ENCODE measurements around the gene ZNF423. TPM values are rescaled to one million over a fixed set of nuclear protein-coding genes. Genes with fewer than 3 reads are reported as not detected.

The ZNF423 gene
- total RNA-seq, 2 donors from 2014 or later = not detected

DNA sequence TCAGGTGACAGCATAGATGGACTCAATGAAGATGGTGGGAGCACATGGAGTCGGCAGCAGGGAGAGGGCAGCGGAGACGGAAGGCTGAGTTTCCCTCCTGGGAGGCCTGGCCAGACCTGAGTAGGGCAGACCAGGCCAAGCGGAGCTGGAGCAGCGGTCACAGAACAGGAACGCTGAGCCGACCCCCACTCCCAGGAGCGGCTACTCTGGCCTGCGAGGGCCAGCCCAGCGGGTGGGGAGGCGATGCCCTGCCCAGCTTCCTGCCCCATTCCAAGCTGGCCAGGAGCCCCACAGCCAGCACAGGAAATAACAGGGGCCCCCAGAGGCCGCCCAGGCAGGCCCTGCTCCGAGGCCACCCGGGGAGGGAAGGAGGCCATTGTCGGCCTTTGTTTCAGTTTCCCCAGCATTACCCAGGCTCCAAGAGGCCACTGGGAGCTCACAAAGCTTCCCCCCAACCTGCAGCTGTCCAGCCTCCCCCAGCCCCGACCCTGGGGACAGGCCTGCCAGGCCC is 79.8 kb downstream of the ZNF423 start:
- ATAC-seq (replicated peaks in 1 of 2) (no peak), DNase-seq (no peak)
- Mint-ChIP-seq H3K36me3 (ENCODE audit: insufficient read depth in 2 of 2) (no peaks in the 10 kb centered on the region), H3K27me3 (ENCODE audit: low read depth) (no peaks in the 10 kb centered on the region), H3K9me3 (no peaks in the 10 kb centered on the region), H3K4me1 (ENCODE audit: low read depth) (no peaks in the 10 kb centered on the region), H3K27ac (no peak overlapping the region), H3K4me3 (no peak overlapping the region)

DNA sequence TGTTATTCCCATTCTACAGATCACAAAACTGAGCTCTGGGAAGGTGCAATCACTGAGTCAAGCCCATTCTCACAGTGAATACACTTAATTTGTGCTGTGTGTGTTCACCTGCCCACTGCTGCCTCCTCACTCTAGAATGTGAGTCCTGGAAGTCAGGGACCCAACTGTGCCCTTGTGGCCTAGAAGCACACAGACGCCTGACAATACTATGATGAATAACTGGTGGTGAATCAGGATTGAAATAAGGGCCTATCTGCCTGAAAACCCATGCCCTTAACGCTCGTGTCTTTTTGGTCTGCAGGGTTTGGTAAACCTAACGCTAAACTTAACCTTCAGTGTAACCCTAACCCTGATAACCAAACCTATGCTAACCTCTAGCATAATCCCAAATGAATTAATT is 80.3 kb downstream of the ZNF423 start:
- no peak for ATAC-seq (replicated peaks in 1 of 2)
- no peaks in the 10 kb centered on the region for H3K36me3 Mint-ChIP-seq (ENCODE audit: insufficient read depth in 2 of 2)
- no peak overlapping the region for H3K27ac Mint-ChIP-seq
- H3K27me3 Mint-ChIP-seq (ENCODE audit: low read depth) = no peaks in the 10 kb centered on the region
- no peak overlapping the region for H3K4me3 Mint-ChIP-seq
- no peaks in the 10 kb centered on the region for H3K4me1 Mint-ChIP-seq (ENCODE audit: low read depth)
- H3K9me3 Mint-ChIP-seq = no peaks in the 10 kb centered on the region
- DNase-seq = no peak

DNA sequence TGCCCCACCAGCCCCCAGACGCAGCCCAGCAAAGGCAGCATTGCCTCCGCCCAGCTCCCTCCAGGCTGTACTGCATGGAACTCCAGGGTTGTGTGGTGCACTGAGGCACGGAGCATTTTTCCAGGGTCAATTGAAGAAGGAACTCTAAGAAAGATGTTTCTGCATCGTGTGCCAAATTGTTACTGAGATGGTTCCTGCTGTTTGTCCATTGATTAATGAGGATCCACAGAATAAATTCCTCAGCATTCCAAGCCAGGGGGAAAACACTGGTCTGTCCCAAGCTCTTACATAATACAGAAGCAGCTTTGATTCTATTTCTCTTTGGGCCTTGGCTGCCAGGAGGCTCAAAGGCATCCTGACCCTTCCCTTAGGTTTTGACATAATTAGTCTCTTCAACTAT is 80.9 kb downstream of the ZNF423 start:
- ATAC-seq (replicated peaks in 1 of 2) (no peak), DNase-seq (no peak)
- Mint-ChIP-seq H3K27ac (no peak overlapping the region), H3K4me1 (ENCODE audit: low read depth) (no peaks in the 10 kb centered on the region), H3K36me3 (ENCODE audit: insufficient read depth in 2 of 2) (no peaks in the 10 kb centered on the region), H3K9me3 (no peaks in the 10 kb centered on the region), H3K4me3 (no peak overlapping the region), H3K27me3 (ENCODE audit: low read depth) (no peaks in the 10 kb centered on the region)

- H3K4me1 Mint-ChIP-seq (ENCODE audit: low read depth) = no peaks in the 10 kb centered on the region
- no peaks in the 10 kb centered on the region for H3K36me3 Mint-ChIP-seq (ENCODE audit: insufficient read depth in 2 of 2)
- H3K27me3 Mint-ChIP-seq (ENCODE audit: low read depth) = no peaks in the 10 kb centered on the region
- no peaks in the 10 kb centered on the region for H3K9me3 Mint-ChIP-seq
- no peak overlapping the region for H3K4me3 Mint-ChIP-seq
- ATAC-seq (replicated peaks in 1 of 2) (no peak), DNase-seq (no peak)
- no peak overlapping the region for H3K27ac Mint-ChIP-seq
Observed at GRCh38 chr16:49773534-49774475, 82.1 kb downstream of the ZNF423 start.

DNA sequence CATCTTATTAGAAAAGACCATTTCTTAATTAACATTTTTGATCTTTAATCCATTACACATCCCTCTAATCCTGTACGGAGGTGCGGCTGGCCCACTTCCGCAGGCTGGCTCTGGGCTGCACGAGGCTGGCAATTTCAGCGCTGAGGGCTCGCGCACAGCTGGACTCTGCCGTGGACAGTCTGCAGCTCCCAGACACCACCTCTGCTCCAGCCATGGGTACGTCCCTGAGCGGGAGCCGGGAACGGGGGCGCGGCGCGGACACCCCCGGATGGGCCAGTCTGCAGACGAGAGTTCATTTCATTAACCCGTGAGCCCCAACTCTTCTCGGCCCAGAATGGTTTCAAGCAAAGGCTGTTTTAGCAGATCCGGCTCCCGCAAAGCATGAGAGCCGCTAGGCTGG is 87.9 kb downstream of the ZNF423 start:
- ATAC-seq (replicated peaks in 1 of 2) = no peak
- H3K27me3 Mint-ChIP-seq (ENCODE audit: low read depth) = no peaks in the 10 kb centered on the region
- no peak overlapping the region for H3K27ac Mint-ChIP-seq
- DNase-seq = no peak
- no peaks in the 10 kb centered on the region for H3K4me1 Mint-ChIP-seq (ENCODE audit: low read depth)
- H3K4me3 Mint-ChIP-seq = no peak overlapping the region
- no peaks in the 10 kb centered on the region for H3K9me3 Mint-ChIP-seq
- no peaks in the 10 kb centered on the region for H3K36me3 Mint-ChIP-seq (ENCODE audit: insufficient read depth in 2 of 2)

DNA sequence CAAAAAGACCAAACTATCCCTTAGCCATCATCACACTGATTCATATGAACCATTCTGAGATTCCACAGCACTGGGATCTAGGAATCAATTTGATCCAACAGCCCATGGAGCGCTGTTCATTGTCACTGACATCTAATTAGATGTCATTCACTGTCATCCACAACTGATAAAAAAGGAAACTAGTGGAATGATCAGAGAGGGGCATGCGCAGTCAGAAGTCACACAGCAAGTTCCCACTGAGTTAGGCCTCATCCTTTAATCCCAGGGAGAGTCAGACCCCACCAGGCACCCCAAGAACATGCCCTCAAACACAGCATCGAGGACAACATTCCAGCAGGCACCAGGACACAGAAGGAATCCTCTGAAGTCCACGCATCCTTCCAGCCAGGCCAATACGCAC is 88.5 kb downstream of the ZNF423 start:
- Mint-ChIP-seq H3K27me3 (ENCODE audit: low read depth) (no peaks in the 10 kb centered on the region), H3K9me3 (no peaks in the 10 kb centered on the region), H3K4me1 (ENCODE audit: low read depth) (no peaks in the 10 kb centered on the region), H3K27ac (no peak overlapping the region), H3K4me3 (no peak overlapping the region), H3K36me3 (ENCODE audit: insufficient read depth in 2 of 2) (no peaks in the 10 kb centered on the region)
- DNase-seq (no peak), ATAC-seq (replicated peaks in 1 of 2) (no peak)

- ATAC-seq (replicated peaks in 1 of 2) (no peak), DNase-seq (no peak)
- no peaks in the 10 kb centered on the region for H3K27me3 Mint-ChIP-seq (ENCODE audit: low read depth)
- no peaks in the 10 kb centered on the region for H3K36me3 Mint-ChIP-seq (ENCODE audit: insufficient read depth in 2 of 2)
- H3K4me1 Mint-ChIP-seq (ENCODE audit: low read depth) = no peaks in the 10 kb centered on the region
- H3K9me3 Mint-ChIP-seq = no peaks in the 10 kb centered on the region
- H3K27ac Mint-ChIP-seq = no peak overlapping the region
- H3K4me3 Mint-ChIP-seq = no peak overlapping the region
Observed at GRCh38 chr16:49766225-49766624, 89.7 kb downstream of the ZNF423 start.

DNA sequence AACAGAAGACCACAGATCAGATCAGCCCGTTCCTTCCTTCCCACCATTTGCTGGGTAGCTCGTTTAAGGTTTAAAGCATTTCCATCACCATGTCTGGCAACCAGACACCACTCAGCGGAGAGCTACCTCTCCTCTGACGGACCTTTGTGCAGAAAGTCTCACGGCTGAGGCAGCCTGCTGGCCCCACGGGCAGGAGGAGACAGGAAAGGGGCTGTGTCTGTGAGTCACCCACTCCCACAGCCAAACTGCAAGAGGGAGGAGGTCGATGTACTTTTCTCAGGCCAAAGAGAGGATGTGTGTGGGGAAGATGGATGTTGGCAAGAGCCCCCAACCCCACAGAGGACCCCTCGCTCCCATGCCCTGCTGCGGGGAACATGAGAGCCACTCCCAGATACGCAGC is 92.1 kb downstream of the ZNF423 start:
- H3K27ac Mint-ChIP-seq = no peak overlapping the region
- DNase-seq (no peak), ATAC-seq (replicated peaks in 1 of 2) (no peak)
- H3K4me1 Mint-ChIP-seq (ENCODE audit: low read depth) = no peaks in the 10 kb centered on the region
- H3K9me3 Mint-ChIP-seq = no peaks in the 10 kb centered on the region
- H3K4me3 Mint-ChIP-seq = no peak overlapping the region
- H3K36me3 Mint-ChIP-seq (ENCODE audit: insufficient read depth in 2 of 2) = no peaks in the 10 kb centered on the region
- H3K27me3 Mint-ChIP-seq (ENCODE audit: low read depth) = no peaks in the 10 kb centered on the region

- peaks cover 5% of the 10 kb centered on the region for H3K4me1 Mint-ChIP-seq (ENCODE audit: low read depth)
- no peaks in the 10 kb centered on the region for H3K9me3 Mint-ChIP-seq
- no peaks in the 10 kb centered on the region for H3K36me3 Mint-ChIP-seq (ENCODE audit: insufficient read depth in 2 of 2)
- H3K27me3 Mint-ChIP-seq (ENCODE audit: low read depth) = peaks cover 14% of the 10 kb centered on the region
- no peak overlapping the region for H3K27ac Mint-ChIP-seq
- DNase-seq = no peak
- H3K4me3 Mint-ChIP-seq = no peak overlapping the region
- ATAC-seq (replicated peaks in 1 of 2) = no peak
Observed at GRCh38 chr16:49760815-49761214, 95.1 kb downstream of the ZNF423 start.

GRCh38 chr16:49757559-49758069 is 98.3 kb downstream of the ZNF423 start:
- Mint-ChIP-seq H3K27me3 (ENCODE audit: low read depth) (peaks cover 31% of the 10 kb centered on the region), H3K36me3 (ENCODE audit: insufficient read depth in 2 of 2) (no peaks in the 10 kb centered on the region), H3K9me3 (no peaks in the 10 kb centered on the region), H3K4me3 (no peak overlapping the region), H3K27ac (no peak overlapping the region), H3K4me1 (ENCODE audit: low read depth) (peaks cover 17% of the 10 kb centered on the region)
- ATAC-seq (replicated peaks in 1 of 2) (no peak), DNase-seq (no peak)

DNA sequence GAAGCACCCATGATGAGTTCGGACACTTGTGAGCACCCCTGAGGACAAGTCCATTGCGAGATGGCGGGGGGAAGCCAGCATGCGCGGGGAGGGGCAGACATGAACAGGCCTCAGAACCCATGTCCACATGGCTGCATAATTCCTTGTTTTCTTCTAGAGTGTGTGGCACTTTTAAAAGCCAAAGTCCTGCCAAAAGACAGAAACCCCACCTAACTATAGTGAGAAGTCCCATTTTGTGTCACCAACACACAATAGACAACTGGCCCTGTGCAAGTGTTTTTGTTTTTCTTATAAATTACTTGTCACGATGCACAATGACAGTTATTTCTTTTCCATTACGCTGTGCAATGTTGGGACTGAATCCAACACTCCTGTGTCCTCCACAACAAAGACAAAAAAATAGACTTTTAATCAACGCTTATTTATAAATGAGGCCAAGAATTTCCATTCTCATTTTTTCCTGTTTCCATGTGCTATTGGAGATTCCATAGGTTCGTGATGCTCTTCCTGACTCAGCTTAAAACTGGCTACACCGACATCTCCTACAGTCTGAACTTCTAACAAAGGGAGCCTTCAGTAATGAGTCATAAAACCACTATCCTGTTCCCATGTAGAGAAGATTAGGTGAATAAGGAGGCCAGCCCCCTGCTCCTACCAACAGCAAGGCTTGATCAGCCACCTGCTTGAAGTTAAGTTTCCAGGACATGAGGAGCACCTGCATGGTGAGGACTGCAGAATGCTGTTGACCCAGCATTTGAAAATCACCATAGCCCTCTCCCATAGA is 98.9 kb downstream of the ZNF423 start:
- H3K36me3 Mint-ChIP-seq (ENCODE audit: insufficient read depth in 2 of 2) = no peaks in the 10 kb centered on the region
- no peaks in the 10 kb centered on the region for H3K9me3 Mint-ChIP-seq
- H3K4me3 Mint-ChIP-seq = no peak overlapping the region
- peaks cover 17% of the 10 kb centered on the region for H3K4me1 Mint-ChIP-seq (ENCODE audit: low read depth)
- no peak for DNase-seq
- peaks cover 31% of the 10 kb centered on the region for H3K27me3 Mint-ChIP-seq (ENCODE audit: low read depth)
- ATAC-seq (replicated peaks in 1 of 2) = no peak
- H3K27ac Mint-ChIP-seq = no peak overlapping the region

DNA sequence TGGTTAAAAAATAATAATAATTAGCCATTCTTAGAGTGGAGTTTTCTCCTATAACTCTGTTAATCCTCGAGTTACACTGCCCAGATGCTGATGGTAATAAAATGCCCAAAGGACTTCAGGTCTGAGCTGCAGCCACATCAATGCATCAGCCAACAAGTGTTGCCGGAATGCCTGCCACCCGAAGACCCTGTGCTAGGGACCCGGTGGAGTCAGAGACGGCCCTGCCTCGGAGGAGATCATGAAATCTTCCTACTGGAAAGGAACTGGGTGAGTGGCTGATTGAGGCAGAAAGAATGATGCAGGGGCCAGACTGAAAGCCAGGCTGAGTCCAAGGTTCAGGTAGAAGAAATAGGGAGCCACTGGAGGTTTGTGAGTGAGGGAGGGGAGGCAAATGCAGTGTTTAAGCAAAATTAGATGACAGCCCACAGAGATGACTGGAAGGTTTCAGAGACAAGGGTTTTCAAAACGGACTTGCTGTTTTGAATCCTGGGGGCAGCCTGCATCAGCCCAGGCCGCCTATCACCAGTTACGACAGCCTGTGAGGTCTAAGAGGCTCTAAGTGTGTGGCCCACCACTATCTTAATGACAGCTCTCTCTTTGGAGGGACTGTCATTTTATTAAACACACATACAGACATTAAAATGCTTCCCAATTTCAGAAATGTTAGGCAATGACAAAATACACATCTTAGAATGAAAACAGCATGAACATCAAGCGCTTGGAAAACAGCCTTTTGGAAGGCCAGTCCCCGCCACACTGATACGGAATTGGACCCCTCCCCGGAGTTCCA is 100.0 kb downstream of the ZNF423 start:
- Mint-ChIP-seq H3K4me3 (no peak overlapping the region), H3K27me3 (ENCODE audit: low read depth) (peaks cover 31% of the 10 kb centered on the region), H3K36me3 (ENCODE audit: insufficient read depth in 2 of 2) (no peaks in the 10 kb centered on the region), H3K4me1 (ENCODE audit: low read depth) (peaks cover 17% of the 10 kb centered on the region), H3K9me3 (no peaks in the 10 kb centered on the region), H3K27ac (no peak overlapping the region)
- no peak for DNase-seq
- ATAC-seq (replicated peaks in 1 of 2) = no peak

GRCh38 chr16:49755313-49755620 is 100.6 kb downstream of the ZNF423 start:
- ATAC-seq (replicated peaks in 1 of 2) (no peak), DNase-seq (no peak)
- H3K4me3 Mint-ChIP-seq = peak overlapping the region; percentile 6 to 18
- H3K27ac Mint-ChIP-seq = no peak overlapping the region
- peaks cover 31% of the 10 kb centered on the region for H3K27me3 Mint-ChIP-seq (ENCODE audit: low read depth)
- no peaks in the 10 kb centered on the region for H3K36me3 Mint-ChIP-seq (ENCODE audit: insufficient read depth in 2 of 2)
- H3K4me1 Mint-ChIP-seq (ENCODE audit: low read depth) = peaks cover 17% of the 10 kb centered on the region
- no peaks in the 10 kb centered on the region for H3K9me3 Mint-ChIP-seq

Measured in activated T-cell treated with anti-CD3 and anti-CD28 coated beads, Interleukin-2, amount 50 U/mL, for 72 hours (primary cell).